GM12875 (cell line): ENCODE measurements around the gene ERMN.
"Not testable (repeated sequence)": the region's sequence is repeated elsewhere in the genome, so short reads cannot be mapped to it uniquely, and the experiment has no call there.

ENCODE experiments used
- H3K4me3 ChIP-seq: one replicate; pipeline ENCODE4 v1.5.1; 2011; ENCODE audit warnings: low read depth, low read length, control low read depth
- CTCF ChIP-seq: IDR thresholded peaks from 2 replicates; pipeline ENCODE4 v1.5.1; 2011; ENCODE audit warnings: low read depth, mild to moderate bottlenecking, control low read depth, inconsistent platforms, low read length, moderate library complexity, borderline replicate concordance; ENCODE audit not compliant: insufficient read depth

The ERMN gene

GRCh38 chr2:157292853-157293252 lies 32.8 kb downstream of the ERMN start:
- H3K4me3 ChIP-seq: no peak overlapping the region
- TF ChIP-seq CTCF: no peak

GRCh38 chr2:157291018-157291417 lies 34.6 kb downstream of the ERMN start:
- TF ChIP-seq CTCF: no peak
- no peak overlapping the region for H3K4me3 ChIP-seq

- no peak for TF ChIP-seq CTCF
- no peak overlapping the region for H3K4me3 ChIP-seq
These were observed 35.1 kb downstream of the ERMN start for GRCh38 chr2:157290525-157290924.

GRCh38 chr2:157287160-157287559 lies 38.5 kb downstream of the ERMN start:
- no peak for TF ChIP-seq CTCF
- no peak overlapping the region for H3K4me3 ChIP-seq

- no peak for TF ChIP-seq CTCF
- no peak overlapping the region for H3K4me3 ChIP-seq
These were observed 42.2 kb downstream of the ERMN start for GRCh38 chr2:157283468-157283867.

GRCh38 chr2:157281316-157281715 lies 44.3 kb downstream of the ERMN start:
- no peak for TF ChIP-seq CTCF
- no peak overlapping the region for H3K4me3 ChIP-seq

GRCh38 chr2:157279311-157279710 lies 46.3 kb downstream of the ERMN start:
- not testable (repeated sequence) for H3K4me3 ChIP-seq

GRCh38 chr2:157271590-157272203 lies 53.9 kb downstream of the ERMN start:
- no peak overlapping the region for H3K4me3 ChIP-seq
- no peak for TF ChIP-seq CTCF
